K562 (cell line): Measurements from ENCODE around the gene SCFD1. TPM values are rescaled to one million over a fixed set of nuclear protein-coding genes. Genes with fewer than 3 reads are reported as not detected.
A peak's percentile ranks its signal among the peaks of the same experiment; 100 is the strongest.

Experiments
- ATAC-seq: fragments of 200-7000 bp; cut with Tn5 transposase; 3 replicates; pipeline ENCODE4 v1.9.1; 2020; ENCODE audit warnings: moderate library complexity
- BruUV-seq: library from RNA; stranded (reverse); fragments of 400-500 nt; replicated peaks from 2 replicates; lab custom pipeline; 2021; lab: Mats Ljungman, UMichigan
- CTCF ChIA-PET: fragments of 300-600 bp; formaldehyde crosslinking; extraction: SDS; loops from one replicate; lab custom pipeline; 2021; ENCODE audit warnings: low intra/inter-chr PET ratio; lab: Yijun Ruan, JAX
- POLR2A ChIA-PET: fragments of 300-600, 350-650 bp; sonication (Branson Sonifier 250); formaldehyde crosslinking; extraction: SDS; loops from one replicate; lab custom pipeline; 2021; ENCODE audit warnings: antibody characterized with exemption, inconsistent platforms; lab: Yijun Ruan, JAX
- DNase-seq, 4 experiments: peaks; one replicate each; pipeline versions ENCODE4 v3.0.0 to v3.0.0-alpha.2; 2011 to 2018; ENCODE audit warnings: low spot score in 3 of 4, mixed read lengths in 3 of 4; ENCODE audit errors: extremely low read depth in 1 of 4
- FAIRE-seq: peaks from 2 replicates; lab custom pipeline; 2011; peaks lifted over from hg19 to GRCh38; lab: Jason Lieb, UNC
- H2AFZ ChIP-seq: 2 replicates; pipeline ENCODE4 v1.6.0; 2011; ENCODE audit warnings: low read depth, low read length, control low read depth, inconsistent platforms
- H3K27ac ChIP-seq: fragments of 200-600 bp; 3 replicates; pipeline ENCODE4 v1.8.0; 2011; ENCODE audit warnings: low read depth, mild to moderate bottlenecking, control low read depth, inconsistent platforms, low read length, moderate library complexity, mixed read lengths; ENCODE audit errors: extremely low read depth
- H3K27me3 ChIP-seq, 2 experiments: fragments of 300-600 bp in 1 of 2; 2 replicates in 1 of 2; 3 replicates in 1 of 2; pipeline versions ENCODE4 v1.6.0 to v1.8.0; 2011; ENCODE audit warnings: inconsistent platforms in 2 of 2, low read length in 2 of 2, mild to moderate bottlenecking in 1 of 2, mixed read lengths in 1 of 2, moderate library complexity in 1 of 2; ENCODE audit not compliant: control insufficient read depth in 2 of 2, insufficient read depth in 2 of 2
- H3K36me3 ChIP-seq: fragments of 300-600 bp; 3 replicates; pipeline ENCODE4 v1.8.0; 2011; ENCODE audit warnings: mild to moderate bottlenecking, low read length, inconsistent platforms; ENCODE audit not compliant: control insufficient read depth, insufficient read depth
- H3K4me1 ChIP-seq, 2 experiments: fragments of 200-600 bp in 1 of 2; replicated peaks in 1 of 2; 2 replicates in 1 of 2; 3 replicates in 1 of 2; pipeline versions ENCODE4 v1.5.1 to v1.8.0; 2011; ENCODE audit warnings: inconsistent platforms in 2 of 2, low read length in 2 of 2, mild to moderate bottlenecking in 1 of 2, mixed read lengths in 1 of 2, moderate library complexity in 1 of 2; ENCODE audit not compliant: control insufficient read depth in 2 of 2, insufficient read depth in 2 of 2
- H3K4me2 ChIP-seq: 2 replicates; pipeline ENCODE4 v1.6.1; 2011; ENCODE audit warnings: low read length, control low read depth, inconsistent platforms, mixed read lengths; ENCODE audit not compliant: insufficient read depth
- H3K4me3 ChIP-seq: fragments of 200-600 bp; sonication (generic), shearing (Covaris generic); 2 replicates; pipeline ENCODE4 v1.5.1; 2016; ENCODE audit warnings: control low read depth, inconsistent platforms
- H3K79me2 ChIP-seq: fragments of 200-600 bp; 3 replicates; pipeline ENCODE4 v1.8.0; 2011; ENCODE audit warnings: low read length, inconsistent platforms; ENCODE audit not compliant: control insufficient read depth, insufficient read depth
- H3K9ac ChIP-seq, 2 experiments: 2 replicates each; pipeline versions ENCODE4 v1.6.0 to v1.6.1; 2011; ENCODE audit warnings: low read depth in 2 of 2, low read length in 2 of 2, control low read depth in 1 of 2, inconsistent platforms in 1 of 2, mild to moderate bottlenecking in 1 of 2, mixed read lengths in 1 of 2; ENCODE audit not compliant: insufficient read depth in 1 of 2
- H3K9me1 ChIP-seq: one replicate; pipeline ENCODE4 v1.6.0; 2011; ENCODE audit warnings: inconsistent platforms, mild to moderate bottlenecking, low read length, moderate library complexity; ENCODE audit not compliant: control insufficient read depth, insufficient read depth
- H3K9me3 ChIP-seq: replicated peaks from 2 replicates; pipeline ENCODE4 v1.5.1; 2011; ENCODE audit warnings: low read depth, low read length, inconsistent platforms; ENCODE audit not compliant: control insufficient read depth, insufficient read depth
- H4K20me1 ChIP-seq: replicated peaks from 2 replicates; pipeline ENCODE4 v1.6.1; 2011; ENCODE audit warnings: low read length, inconsistent platforms, mixed read lengths; ENCODE audit not compliant: control insufficient read depth, insufficient read depth
- CBX2 ChIP-seq: fragments of 200-600 bp; sonication (generic); IDR thresholded peaks from one replicate; pipeline ENCODE4 v1.6.1; 2012; ENCODE audit warnings: mild to moderate bottlenecking, low read length, inconsistent platforms; ENCODE audit not compliant: insufficient read depth, poor library complexity, severe bottlenecking
- RAD51 ChIP-seq: fragments of 450-650 bp; IDR thresholded peaks from 2 replicates; pipeline ENCODE4 v1.7.1; 2016; ENCODE audit warnings: low read depth, mild to moderate bottlenecking, borderline replicate concordance
- RUNX1 ChIP-seq: sonication (generic); IDR thresholded peaks from 2 replicates; pipeline ENCODE4 v1.6.1; 2016; ENCODE audit warnings: antibody characterized with exemption, low read depth
- SAP30 ChIP-seq: fragments of 200-600 bp; sonication (generic); IDR thresholded peaks from 2 replicates; pipeline ENCODE4 v1.6.1; 2012; ENCODE audit warnings: borderline replicate concordance, low read depth, mild to moderate bottlenecking, moderate library complexity, low read length, control low read depth, inconsistent platforms; ENCODE audit not compliant: insufficient read depth, poor library complexity, severe bottlenecking
- SIN3B ChIP-seq: fragments of 450-650 bp; IDR thresholded peaks from 2 replicates; pipeline ENCODE4 v1.6.1; 2017; ENCODE audit warnings: low read depth, mild to moderate bottlenecking, moderate library complexity
- ZC3H4 ChIP-seq: sonication (generic); formaldehyde crosslinking; IDR thresholded peaks from 2 replicates; pipeline ENCODE4 v1.9.0; 2021; ENCODE audit warnings: missing genetic modification reagents, borderline replicate concordance
- WGBS: fragments of 100-300 bp; shearing (Covaris generic); methylation state at CpG from one replicate; pipeline ENCODE4 v1.1.6; 2016; ENCODE audit warnings: low coverage, mixed read lengths; ENCODE audit not compliant: insufficient coverage; ENCODE audit errors: missing lambda C conversion rate; 5-methylcytosine and 5-hydroxymethylcytosine counted together
- in situ Hi-C: fragments of 300-500 bp; cut with MboI; formaldehyde crosslinking; loops from 4 replicates; pipeline ENCODE4 v1.15.0; 2018; ENCODE audit warnings: inconsistent platforms, mixed read lengths
- intact Hi-C: fragments of 100-400 bp; cut with micrococcal nuclease; formaldehyde crosslinking; loops from 2 replicates; pipeline ENCODE4 v1.14.2; 2022
- polyA plus RNA-seq, 8 experiments: library from polyadenylated mRNA; depleted of rRNA in 4 of 8; stranded (reverse) in 5 of 8; unstranded in 3 of 8; fragments of >200 nt; fragmentation: Nextera tagmentation in 2 of 8; fragmentation: Illumina TruSeq in 1 of 8; extraction: Ambion mirVana in 2 of 8; extraction: Trizol in 1 of 8; gene quantifications; 2 replicates each; pipeline versions ENCODE4 v1.2.1 to v1.2.3, GENCODE V29; 2011 to 2014; ENCODE audit warnings: inconsistent platforms in 1 of 8, missing spikeins in 1 of 8
- total RNA-seq, 7 experiments: library from RNA; depleted of rRNA in 6 of 7; stranded (reverse); fragments of >200 nt in 6 of 7; fragmentation: Illumina TruSeq in 2 of 7; extraction: Trizol in 2 of 7; gene quantifications; 2 replicates each; pipeline versions ENCODE4 v1.2.1 to v1.2.3, GENCODE V29; 2011 to 2021; ENCODE audit warnings: low replicate concordance in 1 of 7
- TF ChIP-seq, protein P1 (sequence below): fragments of 450-650 bp; IDR thresholded peaks from 2 replicates; pipeline ENCODE4 v1.6.1; 2016; ENCODE audit warnings: missing biosample characterization, missing genetic modification characterization
- TF ChIP-seq, protein P2 (sequence below): sonication (generic); formaldehyde crosslinking; IDR thresholded peaks from 2 replicates; pipeline ENCODE4 v1.9.0; 2022; ENCODE audit warnings: mild to moderate bottlenecking, missing genetic modification reagents
- TF ChIP-seq, protein P3 (sequence below): fragments of 200-400 bp; formaldehyde crosslinking; IDR thresholded peaks from 2 replicates; pipeline ENCODE4 v1.6.1; 2017; ENCODE audit warnings: mild to moderate bottlenecking, low read depth, low read length, moderate library complexity
- TF ChIP-seq, protein P4 (sequence below): sonication (generic); formaldehyde crosslinking; IDR thresholded peaks from 2 replicates; pipeline ENCODE4 v1.5.0; 2020; ENCODE audit warnings: missing genetic modification reagents
- TF ChIP-seq, protein P5 (sequence below), 2 experiments: fragments of 450-650 bp; conservative IDR thresholded peaks; 2 replicates each; pipeline ENCODE4 v1.6.1; 2017; ENCODE audit warnings: mild to moderate bottlenecking in 2 of 2, moderate library complexity in 2 of 2
- TF ChIP-seq, protein P6 (sequence below), 2 experiments: IDR thresholded peaks; 2 replicates each; pipeline ENCODE4 v1.6.1; 2012; ENCODE audit warnings: improper control_type of control experiment in 2 of 2, low read depth in 2 of 2, low read length in 2 of 2, borderline replicate concordance in 1 of 2

SCFD1 gene
- total and polyA plus RNA-seq, 9 of the 15 experiments (the other 6 are each of a cell fraction or from before 2014, with no cell fraction given) = 48.9 to 112 (median 75.2) TPM

DNA sequence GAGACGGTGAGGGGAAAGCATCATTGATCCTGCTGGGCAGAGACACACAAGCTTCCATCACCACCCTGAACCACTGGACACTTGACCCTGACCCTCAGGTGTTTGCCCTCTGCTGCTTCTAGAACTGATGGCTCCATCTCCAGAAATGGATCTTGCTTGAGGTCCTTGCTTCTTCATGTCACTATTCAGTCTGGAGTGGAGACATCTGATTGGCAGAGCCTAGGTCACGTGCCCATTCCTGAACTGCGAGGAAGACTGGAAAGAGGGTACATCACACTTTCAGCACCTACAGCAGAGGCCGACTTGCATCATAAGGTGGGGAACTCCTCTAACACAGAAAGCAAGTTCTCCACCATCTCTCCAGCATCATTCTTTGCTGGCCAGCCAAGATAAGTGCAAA, 145.5 kb downstream of the SCFD1 start:
- no peaks in the 10 kb centered on the region for H3K4me1 ChIP-seq
- DNase-seq = no peak
- H3K4me3 ChIP-seq = no peak overlapping the region
- FAIRE-seq = no peak
- BruUV-seq = no TSS peak
- H3K4me2 ChIP-seq = no peak overlapping the region
- no peak for ATAC-seq
- H3K27ac ChIP-seq = no peak overlapping the region
- POLR2A ChIA-PET = no interaction called here
- H3K36me3 ChIP-seq = no peaks in the 10 kb centered on the region
- no peak overlapping the region for H3K9ac ChIP-seq
- intact Hi-C loops (no loop called here), in situ Hi-C loops (no loop called here)
- H3K9me1 ChIP-seq = no peaks in the 10 kb centered on the region
- CTCF ChIA-PET = no interaction called here
- no peaks in the 10 kb centered on the region for H4K20me1 ChIP-seq
- H3K79me2 ChIP-seq = no peaks in the 10 kb centered on the region
- H3K27me3 ChIP-seq = peaks cover 0 to 7% of the 10 kb centered on the region in 2 experiments; a peak in 1 of 5 replicates
- peaks cover 2% of the 10 kb centered on the region; the same call in 1 of the 2 replicates for H3K9me3 ChIP-seq
- WGBS = 13% methylated on average over 4 of the region's 4 CpGs
- H2AFZ ChIP-seq = no peak overlapping the region
- no peak for TF ChIP-seq CBX2
- no peak for TF ChIP-seq SIN3B
- TF ChIP-seq, protein P1, sequence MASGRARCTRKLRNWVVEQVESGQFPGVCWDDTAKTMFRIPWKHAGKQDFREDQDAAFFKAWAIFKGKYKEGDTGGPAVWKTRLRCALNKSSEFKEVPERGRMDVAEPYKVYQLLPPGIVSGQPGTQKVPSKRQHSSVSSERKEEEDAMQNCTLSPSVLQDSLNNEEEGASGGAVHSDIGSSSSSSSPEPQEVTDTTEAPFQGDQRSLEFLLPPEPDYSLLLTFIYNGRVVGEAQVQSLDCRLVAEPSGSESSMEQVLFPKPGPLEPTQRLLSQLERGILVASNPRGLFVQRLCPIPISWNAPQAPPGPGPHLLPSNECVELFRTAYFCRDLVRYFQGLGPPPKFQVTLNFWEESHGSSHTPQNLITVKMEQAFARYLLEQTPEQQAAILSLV (tag) = no peak
- TF ChIP-seq, protein P2, sequence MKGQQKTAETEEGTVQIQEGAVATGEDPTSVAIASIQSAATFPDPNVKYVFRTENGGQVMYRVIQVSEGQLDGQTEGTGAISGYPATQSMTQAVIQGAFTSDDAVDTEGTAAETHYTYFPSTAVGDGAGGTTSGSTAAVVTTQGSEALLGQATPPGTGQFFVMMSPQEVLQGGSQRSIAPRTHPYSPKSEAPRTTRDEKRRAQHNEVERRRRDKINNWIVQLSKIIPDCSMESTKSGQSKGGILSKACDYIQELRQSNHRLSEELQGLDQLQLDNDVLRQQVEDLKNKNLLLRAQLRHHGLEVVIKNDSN = peak; percentile 84
- TF ChIP-seq RAD51 = peak; percentile 56; the same call in 1 of the 2 replicates
- TF ChIP-seq ZC3H4 = no peak
- TF ChIP-seq, protein P3, sequence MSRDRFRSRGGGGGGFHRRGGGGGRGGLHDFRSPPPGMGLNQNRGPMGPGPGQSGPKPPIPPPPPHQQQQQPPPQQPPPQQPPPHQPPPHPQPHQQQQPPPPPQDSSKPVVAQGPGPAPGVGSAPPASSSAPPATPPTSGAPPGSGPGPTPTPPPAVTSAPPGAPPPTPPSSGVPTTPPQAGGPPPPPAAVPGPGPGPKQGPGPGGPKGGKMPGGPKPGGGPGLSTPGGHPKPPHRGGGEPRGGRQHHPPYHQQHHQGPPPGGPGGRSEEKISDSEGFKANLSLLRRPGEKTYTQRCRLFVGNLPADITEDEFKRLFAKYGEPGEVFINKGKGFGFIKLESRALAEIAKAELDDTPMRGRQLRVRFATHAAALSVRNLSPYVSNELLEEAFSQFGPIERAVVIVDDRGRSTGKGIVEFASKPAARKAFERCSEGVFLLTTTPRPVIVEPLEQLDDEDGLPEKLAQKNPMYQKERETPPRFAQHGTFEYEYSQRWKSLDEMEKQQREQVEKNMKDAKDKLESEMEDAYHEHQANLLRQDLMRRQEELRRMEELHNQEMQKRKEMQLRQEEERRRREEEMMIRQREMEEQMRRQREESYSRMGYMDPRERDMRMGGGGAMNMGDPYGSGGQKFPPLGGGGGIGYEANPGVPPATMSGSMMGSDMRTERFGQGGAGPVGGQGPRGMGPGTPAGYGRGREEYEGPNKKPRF = no peak
- TF ChIP-seq, protein P4, sequence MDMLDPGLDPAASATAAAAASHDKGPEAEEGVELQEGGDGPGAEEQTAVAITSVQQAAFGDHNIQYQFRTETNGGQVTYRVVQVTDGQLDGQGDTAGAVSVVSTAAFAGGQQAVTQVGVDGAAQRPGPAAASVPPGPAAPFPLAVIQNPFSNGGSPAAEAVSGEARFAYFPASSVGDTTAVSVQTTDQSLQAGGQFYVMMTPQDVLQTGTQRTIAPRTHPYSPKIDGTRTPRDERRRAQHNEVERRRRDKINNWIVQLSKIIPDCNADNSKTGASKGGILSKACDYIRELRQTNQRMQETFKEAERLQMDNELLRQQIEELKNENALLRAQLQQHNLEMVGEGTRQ (CRISPR knock-in tag) = peak; percentile 79
- TF ChIP-seq, protein P5, sequence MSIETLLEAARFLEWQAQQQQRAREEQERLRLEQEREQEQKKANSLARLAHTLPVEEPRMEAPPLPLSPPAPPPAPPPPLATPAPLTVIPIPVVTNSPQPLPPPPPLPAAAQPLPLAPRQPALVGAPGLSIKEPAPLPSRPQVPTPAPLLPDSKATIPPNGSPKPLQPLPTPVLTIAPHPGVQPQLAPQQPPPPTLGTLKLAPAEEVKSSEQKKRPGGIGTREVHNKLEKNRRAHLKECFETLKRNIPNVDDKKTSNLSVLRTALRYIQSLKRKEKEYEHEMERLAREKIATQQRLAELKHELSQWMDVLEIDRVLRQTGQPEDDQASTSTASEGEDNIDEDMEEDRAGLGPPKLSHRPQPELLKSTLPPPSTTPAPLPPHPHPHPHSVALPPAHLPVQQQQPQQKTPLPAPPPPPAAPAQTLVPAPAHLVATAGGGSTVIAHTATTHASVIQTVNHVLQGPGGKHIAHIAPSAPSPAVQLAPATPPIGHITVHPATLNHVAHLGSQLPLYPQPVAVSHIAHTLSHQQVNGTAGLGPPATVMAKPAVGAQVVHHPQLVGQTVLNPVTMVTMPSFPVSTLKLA (conservative IDR thresholded peaks at IDR 0.05) = no peak
- TF ChIP-seq, protein P6, sequence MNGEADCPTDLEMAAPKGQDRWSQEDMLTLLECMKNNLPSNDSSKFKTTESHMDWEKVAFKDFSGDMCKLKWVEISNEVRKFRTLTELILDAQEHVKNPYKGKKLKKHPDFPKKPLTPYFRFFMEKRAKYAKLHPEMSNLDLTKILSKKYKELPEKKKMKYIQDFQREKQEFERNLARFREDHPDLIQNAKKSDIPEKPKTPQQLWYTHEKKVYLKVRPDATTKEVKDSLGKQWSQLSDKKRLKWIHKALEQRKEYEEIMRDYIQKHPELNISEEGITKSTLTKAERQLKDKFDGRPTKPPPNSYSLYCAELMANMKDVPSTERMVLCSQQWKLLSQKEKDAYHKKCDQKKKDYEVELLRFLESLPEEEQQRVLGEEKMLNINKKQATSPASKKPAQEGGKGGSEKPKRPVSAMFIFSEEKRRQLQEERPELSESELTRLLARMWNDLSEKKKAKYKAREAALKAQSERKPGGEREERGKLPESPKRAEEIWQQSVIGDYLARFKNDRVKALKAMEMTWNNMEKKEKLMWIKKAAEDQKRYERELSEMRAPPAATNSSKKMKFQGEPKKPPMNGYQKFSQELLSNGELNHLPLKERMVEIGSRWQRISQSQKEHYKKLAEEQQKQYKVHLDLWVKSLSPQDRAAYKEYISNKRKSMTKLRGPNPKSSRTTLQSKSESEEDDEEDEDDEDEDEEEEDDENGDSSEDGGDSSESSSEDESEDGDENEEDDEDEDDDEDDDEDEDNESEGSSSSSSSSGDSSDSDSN (IDR thresholded peaks at IDR 0.05; ENCODE audit: borderline replicate concordance in 1 of 2, low read depth in 2 of 2, low read length in 2 of 2) = no peak
- no peak for TF ChIP-seq RUNX1
- TF ChIP-seq SAP30 = no peak
